HG03520 (cell line): ENCODE measurements around the gene CARS2.
"Not testable (repeated sequence)": the region's sequence is repeated elsewhere in the genome, so short reads cannot be mapped to it uniquely, and the experiment has no call there.

Source experiments
- ATAC-seq: cut with Tn5 transposase; IDR thresholded peaks from one replicate; pipeline ENCODE4 v1.9.1; 2021; ENCODE audit warnings: mild to moderate bottlenecking, moderate library complexity; ENCODE audit not compliant: unreplicated experiment

CARS2 gene

DNA sequence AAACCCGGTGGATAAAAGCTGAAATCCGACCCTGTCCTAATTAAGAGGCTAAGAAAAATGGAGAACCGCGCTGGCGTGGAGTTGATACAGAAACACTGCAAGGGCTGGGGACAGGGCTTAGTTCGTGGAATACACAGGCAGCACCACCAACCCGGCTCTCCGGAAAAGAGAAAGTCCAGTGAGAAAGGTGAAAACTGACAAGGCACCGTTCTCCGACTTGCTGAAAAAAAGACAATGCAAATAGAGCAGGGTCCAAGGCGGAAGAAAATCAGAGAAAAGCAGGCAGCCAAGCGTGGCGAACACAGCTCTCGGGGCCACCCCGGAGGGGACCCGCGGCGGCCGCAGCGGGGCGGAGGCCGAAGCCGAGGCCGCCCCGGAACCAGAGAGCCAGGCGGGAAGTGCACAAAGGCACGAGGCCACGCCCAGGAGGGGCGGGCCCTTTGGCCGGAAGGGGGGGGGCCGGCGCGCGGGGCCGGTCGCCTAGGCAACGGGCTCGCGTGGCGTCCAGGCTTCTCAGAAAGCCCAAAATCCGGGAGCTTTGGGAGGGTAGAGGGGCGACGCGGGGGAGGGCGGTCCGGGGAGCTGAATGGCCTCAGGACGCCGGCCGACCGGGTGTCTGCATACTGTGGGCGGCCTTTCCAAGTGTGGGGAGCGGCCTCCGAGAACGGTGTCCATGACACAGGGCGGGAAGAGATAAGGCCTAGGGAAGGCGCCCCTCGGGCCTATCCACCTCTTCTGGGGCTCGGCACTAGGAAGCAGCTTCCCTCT lies 6.3 kb upstream of the CARS2 start:
- ATAC-seq = peak; percentile 26

- peak; percentile 3 for ATAC-seq
Observed at GRCh38 chr13:110706570-110707372, 855 bp upstream of the CARS2 start.

DNA sequence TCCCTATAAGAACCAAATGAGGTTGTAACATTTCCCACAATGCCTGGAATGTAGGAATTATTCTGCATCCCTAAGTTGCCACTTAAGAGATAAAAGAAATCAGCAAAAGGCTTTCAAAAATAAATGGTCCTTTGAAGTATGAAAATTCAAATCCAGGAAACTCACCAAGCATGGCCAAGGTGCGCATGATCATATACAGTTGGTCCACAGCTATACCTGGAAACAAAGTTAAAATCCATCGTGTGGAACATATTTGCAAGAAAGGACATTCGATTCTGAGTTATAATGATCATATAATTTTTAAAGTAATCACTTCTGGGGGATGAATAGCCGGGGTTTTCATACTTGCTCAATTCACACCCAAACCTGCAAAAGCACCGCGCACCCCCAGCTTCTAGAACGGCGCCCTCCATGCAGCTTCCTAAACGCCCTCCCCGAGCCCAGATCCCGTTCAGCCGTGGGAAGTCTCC lies 525 bp downstream of the CARS2 start:
- ATAC-seq = no peak

GRCh38 chr13:110702591-110703526 lies 3.1 kb downstream of the CARS2 start:
- no peak for ATAC-seq

- no peak for ATAC-seq
Observed at GRCh38 chr13:110702089-110702488, 3.8 kb downstream of the CARS2 start.

- not testable (repeated sequence) for ATAC-seq
Observed at GRCh38 chr13:110701061-110701460, 4.9 kb downstream of the CARS2 start.

GRCh38 chr13:110700641-110701040 lies 5.3 kb downstream of the CARS2 start:
- ATAC-seq = no peak

DNA sequence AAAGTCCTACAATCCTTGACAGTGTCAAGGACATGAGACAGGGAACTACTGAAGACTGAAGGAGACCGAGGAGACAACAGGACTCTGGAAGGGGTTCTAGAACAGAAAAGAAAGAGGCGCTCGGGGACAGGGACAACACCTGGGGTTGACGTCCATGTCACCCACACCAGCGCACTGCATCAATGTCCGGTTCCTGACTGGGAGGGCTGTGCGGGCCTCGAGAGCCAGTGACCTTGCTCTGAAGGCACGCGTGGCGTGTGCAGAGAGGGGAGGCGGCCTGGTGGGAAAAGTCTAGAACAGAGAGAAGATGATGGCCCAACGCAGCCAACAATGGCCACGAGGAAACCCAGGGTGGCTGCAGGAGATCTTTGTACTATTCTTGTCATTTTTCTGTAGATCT lies 5.7 kb downstream of the CARS2 start:
- ATAC-seq = no peak

- ATAC-seq = no peak
Observed at GRCh38 chr13:110699148-110700145, 6.5 kb downstream of the CARS2 start.

- peak; percentile 66 for ATAC-seq
Observed at GRCh38 chr13:110698689-110699088, 7.2 kb downstream of the CARS2 start.

GRCh38 chr13:110697842-110698241 lies 8.1 kb downstream of the CARS2 start:
- ATAC-seq = no peak

GRCh38 chr13:110696776-110697175 lies 9.1 kb downstream of the CARS2 start:
- no peak for ATAC-seq

- not testable (repeated sequence) for ATAC-seq
Observed at GRCh38 chr13:110695774-110696173, 10.1 kb downstream of the CARS2 start.

- ATAC-seq = no peak
Observed at GRCh38 chr13:110690516-110690915, 15.4 kb downstream of the CARS2 start.

GRCh38 chr13:110689711-110690110 lies 16.2 kb downstream of the CARS2 start:
- ATAC-seq = no peak

- no peak for ATAC-seq
Observed at GRCh38 chr13:110689041-110689440, 16.9 kb downstream of the CARS2 start.

- ATAC-seq = no peak
Observed at GRCh38 chr13:110687736-110688135, 18.2 kb downstream of the CARS2 start.

- ATAC-seq = no peak
Observed at GRCh38 chr13:110685305-110686020, 20.5 kb downstream of the CARS2 start.
